ENCODE results near the gene SLC26A3.

The SLC26A3 gene

DNA sequence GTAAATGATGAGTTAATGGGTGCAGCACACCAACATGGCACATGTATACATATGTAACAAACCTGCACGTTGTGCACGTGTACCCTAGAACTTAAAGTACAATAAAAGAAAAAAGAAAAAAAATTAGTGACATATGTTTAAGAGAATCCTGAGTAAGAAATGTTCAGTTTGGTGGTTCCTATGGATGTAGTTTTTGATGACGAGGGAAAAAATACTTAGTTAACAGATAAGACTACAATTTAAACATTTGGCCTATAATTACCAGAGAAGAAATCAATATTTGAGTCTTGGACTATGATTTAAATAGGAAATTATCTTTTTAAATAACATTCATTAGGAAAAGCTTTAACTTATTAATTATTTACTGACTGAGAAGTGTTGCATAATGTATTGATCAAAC is 39.2 kb upstream of the SLC26A3 start:
- Histone ChIP-seq H3K9ac (ENCODE audit: low read depth, low read length) (no peak overlapping the region), H4K20me1 (ENCODE audit: insufficient read depth, low read length) (no peaks in the 10 kb centered on the region), H3K4me1 (ENCODE audit: insufficient read depth, low read length) (no peaks in the 10 kb centered on the region), H3K4me2 (ENCODE audit: insufficient read depth, low read length) (no peak overlapping the region), H3K36me3 (ENCODE audit: insufficient read depth, low read length) (no peaks in the 10 kb centered on the region), H3K9me3 (ENCODE audit: insufficient read depth, low read length, severe bottlenecking) (no peaks in the 10 kb centered on the region), H3K79me2 (ENCODE audit: insufficient read depth, low read length) (no peaks in the 10 kb centered on the region), H3K27me3 (ENCODE audit: insufficient read depth, low read length, poor library complexity) (no peaks in the 10 kb centered on the region), H3K27ac (ENCODE audit: low read length) (no peak overlapping the region), H3K4me3 (ENCODE audit: low read depth in 1 of 2, low read length in 2 of 2) (no peak overlapping the region), H2AFZ (ENCODE audit: low read depth, low read length) (no peak overlapping the region)
- TF ChIP-seq EZH2 (IDR thresholded peaks at IDR 0.05; ENCODE audit: borderline replicate concordance, low read depth, low read length, severe bottlenecking) = no peak
- TF ChIP-seq, protein P1, sequence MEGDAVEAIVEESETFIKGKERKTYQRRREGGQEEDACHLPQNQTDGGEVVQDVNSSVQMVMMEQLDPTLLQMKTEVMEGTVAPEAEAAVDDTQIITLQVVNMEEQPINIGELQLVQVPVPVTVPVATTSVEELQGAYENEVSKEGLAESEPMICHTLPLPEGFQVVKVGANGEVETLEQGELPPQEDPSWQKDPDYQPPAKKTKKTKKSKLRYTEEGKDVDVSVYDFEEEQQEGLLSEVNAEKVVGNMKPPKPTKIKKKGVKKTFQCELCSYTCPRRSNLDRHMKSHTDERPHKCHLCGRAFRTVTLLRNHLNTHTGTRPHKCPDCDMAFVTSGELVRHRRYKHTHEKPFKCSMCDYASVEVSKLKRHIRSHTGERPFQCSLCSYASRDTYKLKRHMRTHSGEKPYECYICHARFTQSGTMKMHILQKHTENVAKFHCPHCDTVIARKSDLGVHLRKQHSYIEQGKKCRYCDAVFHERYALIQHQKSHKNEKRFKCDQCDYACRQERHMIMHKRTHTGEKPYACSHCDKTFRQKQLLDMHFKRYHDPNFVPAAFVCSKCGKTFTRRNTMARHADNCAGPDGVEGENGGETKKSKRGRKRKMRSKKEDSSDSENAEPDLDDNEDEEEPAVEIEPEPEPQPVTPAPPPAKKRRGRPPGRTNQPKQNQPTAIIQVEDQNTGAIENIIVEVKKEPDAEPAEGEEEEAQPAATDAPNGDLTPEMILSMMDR (IDR thresholded peaks at IDR 0.05; ENCODE audit: borderline replicate concordance, extremely low read depth, low read length, poor library complexity, severe bottlenecking) = no peak
- ATAC-seq (ENCODE audit: insufficient read depth, low read depth) (no peak), DNase-seq (no peak)

DNA sequence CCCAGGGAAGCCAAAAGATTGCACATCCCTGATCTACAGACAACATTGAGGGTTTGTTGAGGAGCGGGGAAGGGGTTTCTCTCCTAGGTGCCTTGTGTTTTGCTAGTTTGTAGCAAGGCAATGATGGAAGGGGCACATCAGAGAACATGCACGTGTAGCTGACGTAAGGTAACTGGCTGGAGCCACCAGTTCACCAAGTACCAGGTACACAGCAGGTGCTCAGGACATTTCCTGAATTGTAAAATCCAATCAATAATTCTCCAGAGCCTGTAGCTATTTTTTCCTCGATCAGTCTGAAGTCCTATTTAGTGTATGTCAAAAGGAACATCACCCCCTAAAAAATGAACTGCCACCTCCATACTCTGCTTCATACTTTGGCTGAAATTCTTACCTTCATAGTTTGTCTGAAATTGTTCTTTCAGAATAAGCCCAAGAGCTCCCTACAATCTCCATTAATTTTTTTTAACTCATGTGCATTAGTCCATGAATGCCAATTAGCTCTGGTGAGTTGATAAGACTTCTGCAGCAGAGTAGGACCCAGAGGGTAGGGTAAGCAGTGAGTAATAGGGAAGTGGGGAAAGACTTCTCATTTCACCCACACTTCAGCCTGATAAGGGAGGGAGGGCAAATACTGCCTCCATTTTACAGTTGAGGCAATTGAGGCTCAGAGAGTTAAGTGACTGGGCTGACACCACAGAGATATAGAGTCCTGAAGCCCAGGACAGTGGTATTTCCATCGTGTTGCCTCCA is 36.0 kb upstream of the SLC26A3 start:
- ATAC-seq (ENCODE audit: insufficient read depth, low read depth) (no peak), DNase-seq (no peak)
- H3K36me3 ChIP-seq (ENCODE audit: insufficient read depth, low read length) = no peaks in the 10 kb centered on the region
- H3K4me2 ChIP-seq (ENCODE audit: insufficient read depth, low read length) = no peak overlapping the region
- no peak overlapping the region for H3K4me3 ChIP-seq (ENCODE audit: low read depth in 1 of 2, low read length in 2 of 2)
- H4K20me1 ChIP-seq (ENCODE audit: insufficient read depth, low read length) = no peaks in the 10 kb centered on the region
- H3K27me3 ChIP-seq (ENCODE audit: insufficient read depth, low read length, poor library complexity) = peaks cover 4% of the 10 kb centered on the region
- no peak overlapping the region for H3K9ac ChIP-seq (ENCODE audit: low read depth, low read length)
- TF ChIP-seq, protein P1 (IDR thresholded peaks at IDR 0.05; ENCODE audit: borderline replicate concordance, extremely low read depth, low read length, poor library complexity, severe bottlenecking) = no peak
- TF ChIP-seq EZH2 (IDR thresholded peaks at IDR 0.05; ENCODE audit: borderline replicate concordance, low read depth, low read length, severe bottlenecking) = no peak
- H3K4me1 ChIP-seq (ENCODE audit: insufficient read depth, low read length) = no peaks in the 10 kb centered on the region
- no peaks in the 10 kb centered on the region for H3K79me2 ChIP-seq (ENCODE audit: insufficient read depth, low read length)
- H3K27ac ChIP-seq (ENCODE audit: low read length) = no peak overlapping the region
- no peak overlapping the region for H2AFZ ChIP-seq (ENCODE audit: low read depth, low read length)
- no peaks in the 10 kb centered on the region for H3K9me3 ChIP-seq (ENCODE audit: insufficient read depth, low read length, severe bottlenecking)

DNA sequence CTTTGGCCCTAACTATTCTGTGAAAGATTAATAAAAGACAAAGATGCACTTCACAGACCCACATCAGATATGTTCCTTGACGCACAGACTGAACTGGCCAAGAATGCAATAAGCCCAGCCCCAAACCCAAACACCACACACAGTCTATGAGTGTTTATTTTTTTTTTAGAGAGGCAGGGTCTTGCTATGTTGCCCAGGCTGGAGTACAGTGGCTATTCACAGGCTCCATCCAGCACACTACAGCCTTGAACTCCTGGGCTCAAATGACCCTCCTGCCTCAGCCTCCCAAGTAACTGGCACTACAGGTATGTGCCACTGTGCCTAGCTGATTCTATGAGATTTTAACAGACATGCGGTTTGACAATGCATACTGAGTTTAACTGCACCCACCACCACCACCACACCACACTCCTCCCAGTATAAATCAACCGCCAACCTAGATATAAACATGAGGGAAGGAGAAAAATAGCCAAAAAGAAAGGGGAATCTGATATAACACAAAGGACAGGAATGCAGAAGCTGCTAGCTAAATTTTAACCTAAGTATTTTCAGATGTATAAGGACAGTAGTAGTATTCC is 35.1 kb upstream of the SLC26A3 start:
- no peak overlapping the region for H3K4me3 ChIP-seq (ENCODE audit: low read depth in 1 of 2, low read length in 2 of 2)
- no peaks in the 10 kb centered on the region for H3K36me3 ChIP-seq (ENCODE audit: insufficient read depth, low read length)
- peaks cover 4% of the 10 kb centered on the region for H3K27me3 ChIP-seq (ENCODE audit: insufficient read depth, low read length, poor library complexity)
- no peaks in the 10 kb centered on the region for H3K4me1 ChIP-seq (ENCODE audit: insufficient read depth, low read length)
- no peak overlapping the region for H3K9ac ChIP-seq (ENCODE audit: low read depth, low read length)
- DNase-seq (no peak), ATAC-seq (ENCODE audit: insufficient read depth, low read depth) (no peak)
- TF ChIP-seq, protein P1 (IDR thresholded peaks at IDR 0.05; ENCODE audit: borderline replicate concordance, extremely low read depth, low read length, poor library complexity, severe bottlenecking) = no peak
- no peak for TF ChIP-seq EZH2 (IDR thresholded peaks at IDR 0.05; ENCODE audit: borderline replicate concordance, low read depth, low read length, severe bottlenecking)
- H3K79me2 ChIP-seq (ENCODE audit: insufficient read depth, low read length) = no peaks in the 10 kb centered on the region
- no peaks in the 10 kb centered on the region for H4K20me1 ChIP-seq (ENCODE audit: insufficient read depth, low read length)
- no peak overlapping the region for H3K4me2 ChIP-seq (ENCODE audit: insufficient read depth, low read length)
- H2AFZ ChIP-seq (ENCODE audit: low read depth, low read length) = no peak overlapping the region
- H3K9me3 ChIP-seq (ENCODE audit: insufficient read depth, low read length, severe bottlenecking) = no peaks in the 10 kb centered on the region
- no peak overlapping the region for H3K27ac ChIP-seq (ENCODE audit: low read length)

All from DND-41 (cell line).